DOHH2 (cell line): ENCODE results near the gene CYP4F12.

Experiments
- H3F3A ChIP-seq: fragments of 200-600 bp; sonication (generic), shearing (Covaris generic); 2 replicates; pipeline ENCODE4 v1.6.0; 2016; ENCODE audit warnings: antibody characterized with exemption, mild to moderate bottlenecking; ENCODE audit not compliant: control insufficient read depth, insufficient read depth
- H3K27ac ChIP-seq: fragments of 200-600 bp; sonication (generic); 2 replicates; pipeline ENCODE4 v1.5.1; 2014; ENCODE audit warnings: low read depth, mild to moderate bottlenecking, low read length, moderate library complexity
- H3K27me3 ChIP-seq: fragments of 200-600 bp; sonication (generic); 2 replicates; pipeline ENCODE4 v1.6.1; 2014; ENCODE audit warnings: mild to moderate bottlenecking, low read length, mixed read lengths; ENCODE audit not compliant: control insufficient read depth
- H3K36me3 ChIP-seq: fragments of 200-600 bp; sonication (generic); 2 replicates; pipeline ENCODE4 v1.6.1; 2014; ENCODE audit warnings: mild to moderate bottlenecking, low read length, moderate library complexity, mixed read lengths; ENCODE audit not compliant: control insufficient read depth
- H3K4me1 ChIP-seq: fragments of 200-600 bp; sonication (generic); 2 replicates; pipeline ENCODE4 v1.6.1; 2014; ENCODE audit warnings: mild to moderate bottlenecking, low read length, mixed read lengths; ENCODE audit not compliant: control insufficient read depth
- H3K4me2 ChIP-seq: fragments of 200-600 bp; sonication (generic); 2 replicates; pipeline ENCODE4 v1.6.0; 2014; ENCODE audit warnings: mild to moderate bottlenecking, low read length, moderate library complexity
- H3K4me3 ChIP-seq: fragments of 200-600 bp; sonication (generic); 2 replicates; pipeline ENCODE4 v1.5.1; 2014; ENCODE audit warnings: mild to moderate bottlenecking, low read length, mixed read lengths
- H3K79me2 ChIP-seq: fragments of 200-600 bp; sonication (generic); 2 replicates; pipeline ENCODE4 v1.6.1; 2014; ENCODE audit warnings: mild to moderate bottlenecking, low read length, mixed read lengths; ENCODE audit not compliant: control insufficient read depth
- H3K9me2 ChIP-seq: fragments of 200-600 bp; sonication (generic); replicated peaks from 2 replicates; pipeline ENCODE4 v1.6.1; 2014; ENCODE audit warnings: mild to moderate bottlenecking, low read length, mixed read lengths; ENCODE audit not compliant: control insufficient read depth
- H3K9me3 ChIP-seq: fragments of 200-600 bp; sonication (generic); 2 replicates; pipeline ENCODE4 v1.6.1; 2014; ENCODE audit warnings: antibody characterized with exemption, low read length, mixed read lengths; ENCODE audit not compliant: control insufficient read depth, insufficient read depth
- H4K20me1 ChIP-seq: fragments of 200-600 bp; sonication (generic); 2 replicates; pipeline ENCODE4 v1.6.0; 2014; ENCODE audit warnings: low read depth, mild to moderate bottlenecking, antibody characterized with exemption, low read length, moderate library complexity; ENCODE audit not compliant: control insufficient read depth, insufficient read depth
- CTCF ChIP-seq: fragments of 200-600 bp; sonication (generic); IDR thresholded peaks from one replicate; pipeline ENCODE4 v1.5.1; 2014; ENCODE audit warnings: antibody characterized with exemption, mild to moderate bottlenecking, low read depth, low read length; ENCODE audit not compliant: poor library complexity, severe bottlenecking
- EZH2phosphoT487 ChIP-seq: fragments of 200-600 bp; sonication (generic); IDR thresholded peaks from 2 replicates; pipeline ENCODE4 v1.6.1; 2017; ENCODE audit warnings: borderline replicate concordance, mild to moderate bottlenecking, antibody characterized with exemption, low read length, moderate library complexity, mixed read lengths

CYP4F12 gene

GRCh38 chr19:15663247-15663646, 9.6 kb upstream of the CYP4F12 start:
- TF ChIP-seq EZH2phosphoT487 (no peak), CTCF (no peak)
- H3K4me2 ChIP-seq = no peak overlapping the region
- H3K4me3 ChIP-seq = no peak overlapping the region
- no peaks in the 10 kb centered on the region for H3K9me3 ChIP-seq
- no peaks in the 10 kb centered on the region for H3K36me3 ChIP-seq
- H3K9me2 ChIP-seq = no peaks in the 10 kb centered on the region
- H3F3A ChIP-seq = no peaks in the 10 kb centered on the region
- no peaks in the 10 kb centered on the region for H3K79me2 ChIP-seq
- no peak overlapping the region for H3K27ac ChIP-seq
- H3K4me1 ChIP-seq = no peaks in the 10 kb centered on the region
- no peaks in the 10 kb centered on the region for H3K27me3 ChIP-seq
- H4K20me1 ChIP-seq = no peaks in the 10 kb centered on the region

- Histone ChIP-seq H3K27ac (no peak overlapping the region), H3K4me1 (no peaks in the 10 kb centered on the region), H3K4me3 (no peak overlapping the region), H3K4me2 (no peak overlapping the region), H3K27me3 (no peaks in the 10 kb centered on the region), H3F3A (no peaks in the 10 kb centered on the region), H3K36me3 (no peaks in the 10 kb centered on the region), H3K9me2 (no peaks in the 10 kb centered on the region), H3K9me3 (no peaks in the 10 kb centered on the region), H4K20me1 (no peaks in the 10 kb centered on the region), H3K79me2 (no peaks in the 10 kb centered on the region)
- TF ChIP-seq EZH2phosphoT487 = no peak
- no peak for TF ChIP-seq CTCF
Observed at GRCh38 chr19:15666186-15666585, 6.7 kb upstream of the CYP4F12 start.

GRCh38 chr19:15666883-15667282, 6.0 kb upstream of the CYP4F12 start:
- Histone ChIP-seq H3K27ac (no peak overlapping the region), H3K79me2 (no peaks in the 10 kb centered on the region)

More at GRCh38 chr19:15666883-15667282, 6.0 kb upstream of the CYP4F12 start:
- no peaks in the 10 kb centered on the region for H4K20me1 ChIP-seq
- H3K4me3 ChIP-seq = no peak overlapping the region
- TF ChIP-seq EZH2phosphoT487 = no peak
- no peak for TF ChIP-seq CTCF
- H3K4me1 ChIP-seq = no peaks in the 10 kb centered on the region
- no peaks in the 10 kb centered on the region for H3K9me3 ChIP-seq
- H3K9me2 ChIP-seq = no peaks in the 10 kb centered on the region
- no peak overlapping the region for H3K4me2 ChIP-seq
- no peaks in the 10 kb centered on the region for H3F3A ChIP-seq
- no peaks in the 10 kb centered on the region for H3K36me3 ChIP-seq
- H3K27me3 ChIP-seq = no peaks in the 10 kb centered on the region
